NCI-H1092 (cell line): ENCODE data around the gene PRKAR1B.

ENCODE experiments used
- DNase-seq: peaks from one replicate; lab custom pipeline; 2025; lab: John Stamatoyannopoulos, UW

PRKAR1B gene

DNA sequence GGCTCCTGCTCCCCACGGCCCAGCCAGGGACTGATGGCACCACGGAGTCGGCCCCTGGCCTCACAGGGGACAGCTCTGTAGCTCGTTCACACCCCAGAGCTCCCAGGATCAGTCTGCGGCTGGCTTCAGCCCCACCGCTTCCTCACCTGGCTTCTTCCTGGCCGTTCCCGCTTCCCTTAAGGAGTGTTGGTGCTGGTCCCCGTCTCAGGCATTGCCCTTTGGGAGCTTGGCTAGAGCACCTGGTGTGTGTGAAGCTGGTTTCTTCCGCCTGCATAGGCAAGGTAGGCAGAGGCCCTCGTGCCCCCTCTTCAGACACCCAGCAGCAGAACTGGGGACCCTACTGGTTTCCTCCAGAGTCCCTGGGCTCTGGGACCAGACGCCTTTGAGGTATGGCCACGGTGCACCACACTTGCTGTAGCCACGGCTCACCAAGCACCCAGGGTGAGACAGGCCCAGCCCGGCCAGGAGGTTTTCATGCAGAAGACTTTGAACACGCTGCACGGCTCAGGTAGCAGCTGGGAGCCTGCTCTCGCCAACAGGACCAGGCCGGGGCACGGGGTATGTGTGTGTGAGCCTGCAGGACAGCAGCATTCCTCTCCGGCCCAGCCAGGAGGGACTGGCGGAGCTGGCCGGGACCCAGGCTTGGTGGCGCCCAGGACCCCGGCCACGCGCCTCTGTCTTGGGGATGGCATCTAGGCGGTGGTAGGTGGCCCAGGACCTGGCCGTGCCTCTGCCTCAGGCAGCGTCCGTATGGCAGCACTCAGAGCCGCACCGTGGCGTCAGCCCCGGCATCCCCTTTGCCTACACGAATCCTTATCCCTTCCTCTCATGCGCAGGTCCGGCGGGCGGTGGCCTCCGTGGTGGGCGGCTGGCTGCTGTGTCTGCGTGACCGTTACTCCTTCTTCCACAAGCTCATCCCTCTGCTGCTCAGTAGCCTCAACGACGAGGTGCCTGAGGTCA lies 13.2 kb upstream of the PRKAR1B start:
- DNase-seq = no peak

DNA sequence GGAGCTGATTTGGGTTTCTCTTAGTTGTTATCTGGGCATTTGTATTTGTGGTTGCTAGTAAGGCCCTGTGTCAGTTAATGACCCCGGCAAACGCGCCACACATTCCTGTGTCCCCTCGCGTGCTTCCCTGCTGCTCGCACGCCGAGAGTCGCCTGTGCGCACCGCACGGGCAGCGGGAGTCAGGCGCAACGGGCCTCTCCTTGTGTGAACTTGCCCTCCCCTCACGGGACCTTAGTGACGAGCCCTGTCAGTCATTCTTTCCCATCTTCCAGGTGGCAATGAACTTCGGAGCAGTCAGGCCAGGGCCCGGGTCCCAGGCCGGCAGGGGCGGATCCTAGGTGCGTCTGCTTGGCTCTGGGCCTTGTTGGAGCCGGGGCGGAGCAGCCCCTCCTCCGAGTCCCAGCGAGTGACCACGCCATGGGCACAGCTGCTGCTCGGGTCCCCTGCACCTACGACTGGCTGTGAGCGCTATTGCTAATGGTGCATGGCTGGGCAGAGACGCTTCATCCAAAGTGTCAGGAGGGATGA lies 12.4 kb upstream of the PRKAR1B start:
- no peak for DNase-seq

DNA sequence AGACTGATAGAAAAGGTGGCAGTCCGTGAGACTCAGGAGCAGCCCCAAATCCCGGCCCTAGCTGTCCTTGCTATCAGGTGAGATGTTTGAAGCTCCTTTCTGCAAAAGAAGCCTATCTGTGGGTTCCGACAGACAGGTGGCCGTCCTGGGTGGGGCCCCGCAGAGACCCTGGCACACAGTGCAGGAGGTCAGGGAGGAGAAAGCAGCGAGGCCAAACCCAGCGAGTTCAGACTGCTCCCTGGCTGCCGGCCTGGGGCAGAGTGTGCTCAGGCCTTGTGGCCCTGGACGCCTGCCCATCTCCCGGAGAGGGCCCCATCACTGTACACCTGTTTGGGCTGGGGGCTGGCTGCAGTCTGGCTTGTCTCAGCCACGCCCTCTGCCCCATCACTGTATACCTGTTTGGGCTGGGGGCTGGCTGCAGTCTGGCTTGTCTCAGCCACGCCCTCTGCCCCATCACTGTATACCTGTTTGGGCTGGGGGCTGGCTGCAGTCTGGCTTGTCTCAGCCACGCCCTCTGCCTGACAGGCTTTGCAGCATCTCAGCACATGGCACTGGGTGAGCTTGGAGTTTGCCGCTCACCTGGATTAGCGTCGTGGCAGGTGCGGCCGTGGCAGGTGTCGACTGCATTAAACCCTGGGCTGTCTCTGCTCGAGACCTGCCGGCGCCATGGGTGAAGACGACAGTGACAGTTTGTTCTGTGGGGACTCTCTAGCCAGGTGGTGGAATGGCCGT lies 11.8 kb upstream of the PRKAR1B start:
- DNase-seq = no peak

DNA sequence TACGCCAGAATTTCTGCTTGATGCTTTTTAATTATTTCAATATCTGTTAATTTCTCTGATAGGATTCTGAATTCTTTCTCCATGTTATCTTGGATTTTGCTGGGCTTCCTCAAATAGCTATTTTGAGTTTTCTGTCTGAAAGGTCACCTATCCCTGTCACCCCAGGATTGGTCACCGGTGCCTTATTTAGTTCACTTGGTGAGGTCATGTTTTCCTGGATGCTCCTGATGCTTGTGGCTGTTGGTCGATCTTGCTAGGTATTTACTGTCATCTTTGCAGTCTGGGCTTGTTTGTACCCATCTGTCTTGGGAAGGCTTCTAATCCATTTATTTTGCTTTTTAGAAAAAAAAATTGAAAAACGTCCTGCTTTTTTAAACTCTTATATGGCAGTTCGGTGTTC lies 11.2 kb upstream of the PRKAR1B start:
- DNase-seq = no peak

DNA sequence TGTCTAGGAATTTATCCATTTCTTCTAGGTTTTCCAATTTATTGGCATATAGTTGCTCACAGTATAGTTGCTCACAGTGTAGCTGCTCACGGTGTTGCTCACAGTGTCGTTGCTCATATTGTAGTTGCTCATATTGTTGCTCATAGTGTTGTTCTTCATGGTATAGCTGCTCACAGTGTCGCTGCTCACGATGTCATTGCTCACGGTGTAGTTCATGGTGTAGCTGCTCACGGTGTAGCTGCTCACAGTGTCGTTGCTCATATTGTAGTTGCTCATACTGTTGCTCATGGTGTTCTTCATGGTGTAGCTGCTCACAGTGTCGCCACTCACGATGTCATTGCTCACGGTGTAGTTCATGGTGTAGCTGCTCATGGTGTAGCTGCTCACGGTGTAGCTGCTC lies 7.7 kb upstream of the PRKAR1B start:
- no peak for DNase-seq

DNA sequence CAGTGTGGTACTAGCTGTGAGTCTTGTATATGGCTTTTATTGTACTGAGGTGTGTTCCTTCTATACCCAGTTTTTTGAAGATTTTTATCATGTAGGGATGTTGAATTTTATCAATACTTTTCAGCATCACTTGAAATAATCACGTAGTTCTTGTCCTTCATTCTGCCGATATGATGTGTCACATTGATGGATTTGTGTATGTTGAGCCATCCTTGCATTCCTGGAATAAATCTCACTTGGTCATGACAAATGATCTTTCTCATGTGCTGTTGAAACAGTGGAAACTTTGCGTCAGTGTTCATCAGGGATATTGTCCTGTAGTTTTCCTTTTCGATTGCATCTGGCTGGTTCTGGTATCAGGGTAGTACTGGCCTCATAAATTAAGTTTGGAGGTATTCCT lies 7.1 kb upstream of the PRKAR1B start:
- no peak for DNase-seq

DNA sequence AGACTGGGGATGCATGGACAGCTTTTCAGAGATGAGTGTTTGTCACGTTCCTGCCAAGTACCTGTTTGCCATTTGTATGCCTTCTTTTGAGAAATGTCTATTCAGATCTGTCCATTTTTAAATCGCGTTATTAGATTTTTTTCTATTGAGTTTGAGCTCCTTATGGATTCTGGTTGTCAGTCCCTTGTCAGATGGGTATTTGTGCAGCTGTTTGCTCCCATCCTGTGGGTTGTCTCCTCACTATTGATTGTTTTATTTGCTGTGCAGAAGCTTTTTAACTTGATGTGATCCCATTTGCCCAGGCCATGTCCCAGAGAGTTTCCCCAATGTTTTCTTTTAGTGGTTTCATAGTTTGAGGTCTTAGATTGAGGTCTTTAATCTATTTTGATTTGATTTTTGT lies 5.5 kb upstream of the PRKAR1B start:
- no peak for DNase-seq

DNA sequence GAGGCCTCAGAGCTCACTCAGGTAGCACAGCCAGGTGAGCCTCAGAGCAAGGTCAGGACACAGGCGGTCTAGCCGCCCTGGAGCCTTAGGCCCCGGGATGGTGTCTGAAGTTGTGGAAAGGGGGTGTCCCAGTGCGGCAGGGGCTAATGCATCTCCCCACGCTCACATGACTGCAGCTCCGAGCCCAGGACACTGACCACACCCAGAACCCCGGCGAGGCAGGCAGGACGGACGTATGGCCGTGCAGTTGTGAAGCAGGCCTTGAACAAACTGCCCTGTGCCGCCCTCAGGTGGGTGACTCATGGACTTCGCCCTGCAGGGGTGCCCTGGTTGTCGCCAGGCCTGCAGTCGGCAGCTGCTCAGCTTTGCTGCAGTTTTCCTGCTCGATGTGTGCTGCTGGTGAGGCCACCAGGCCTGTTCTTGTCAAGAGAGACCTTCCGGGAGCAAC lies 5.0 kb upstream of the PRKAR1B start:
- peak; percentile 89 for DNase-seq

DNA sequence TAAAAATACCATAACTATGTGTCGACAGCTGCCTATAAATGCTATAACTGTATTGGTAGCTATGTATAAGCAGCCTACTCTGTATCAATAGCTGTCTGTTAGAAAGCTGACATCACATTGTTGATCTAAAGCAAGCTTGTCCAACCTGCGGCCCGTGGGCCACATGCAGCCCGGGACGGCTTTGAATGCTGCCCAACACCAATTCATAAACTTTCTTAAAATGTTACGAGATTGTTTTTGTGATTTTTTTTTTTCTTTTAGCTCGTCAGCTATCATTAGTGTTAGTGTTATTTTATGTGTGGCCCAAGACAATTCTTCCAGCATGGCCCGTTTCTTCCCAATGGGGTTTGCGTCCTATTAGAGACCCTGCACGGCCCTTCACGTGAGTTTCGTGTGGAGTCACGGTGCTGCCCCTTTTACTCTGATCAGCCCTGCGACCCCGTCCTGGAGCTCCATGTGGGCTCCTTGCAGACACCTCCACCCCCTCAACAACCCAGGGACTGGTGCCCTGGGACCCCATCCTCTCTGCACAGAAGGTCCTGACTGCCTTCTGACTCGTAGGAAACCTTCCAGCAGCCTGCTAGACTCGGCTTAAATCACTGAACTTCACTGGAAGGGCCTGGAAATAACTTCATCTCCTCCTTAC lies 4.5 kb upstream of the PRKAR1B start:
- DNase-seq = no peak

DNA sequence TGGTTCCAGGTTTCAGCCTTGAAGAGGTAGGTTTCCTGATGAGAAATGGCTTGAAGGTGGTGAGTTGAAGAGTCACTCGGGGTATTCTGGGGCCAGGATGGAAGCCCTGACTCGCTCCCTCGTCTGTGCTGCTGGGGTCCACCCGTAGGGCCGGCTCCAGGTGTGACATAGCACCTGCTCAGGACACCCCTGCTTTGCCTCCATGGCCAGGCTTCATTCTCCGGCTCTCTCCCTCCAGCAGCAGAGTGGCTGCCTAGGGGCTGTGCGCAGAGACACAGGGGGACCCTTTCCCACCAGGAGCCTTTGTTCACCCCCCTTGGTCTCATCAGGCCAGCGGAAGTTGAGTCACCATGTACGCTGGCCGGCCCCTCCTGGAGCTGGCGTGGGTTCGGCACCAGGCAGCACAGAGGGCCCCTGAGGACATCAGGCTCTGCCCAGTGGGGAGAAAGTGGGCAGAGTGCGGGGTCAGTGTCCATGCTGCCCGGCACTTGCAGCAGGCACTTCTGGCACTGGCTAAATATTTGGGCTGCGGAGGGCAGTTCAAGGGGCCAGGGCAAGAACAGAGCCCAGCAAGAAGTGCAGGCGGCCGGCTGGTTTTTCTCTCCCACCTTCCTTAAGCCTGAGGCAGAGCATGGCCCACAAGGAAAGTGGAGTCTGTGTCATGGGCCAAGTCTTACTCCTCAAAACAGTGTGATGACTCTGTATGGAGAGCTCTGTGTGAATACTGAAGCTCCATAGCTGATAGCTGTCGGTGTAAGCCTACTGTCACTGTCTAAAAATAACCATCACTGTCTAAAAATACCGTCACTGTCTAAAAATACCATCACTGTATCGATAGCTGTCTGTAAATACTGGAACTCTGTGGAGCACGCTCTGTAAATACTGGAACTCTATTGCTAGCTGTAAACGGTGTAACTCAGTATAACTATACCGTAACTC lies 3.7 kb upstream of the PRKAR1B start:
- no peak for DNase-seq

DNA sequence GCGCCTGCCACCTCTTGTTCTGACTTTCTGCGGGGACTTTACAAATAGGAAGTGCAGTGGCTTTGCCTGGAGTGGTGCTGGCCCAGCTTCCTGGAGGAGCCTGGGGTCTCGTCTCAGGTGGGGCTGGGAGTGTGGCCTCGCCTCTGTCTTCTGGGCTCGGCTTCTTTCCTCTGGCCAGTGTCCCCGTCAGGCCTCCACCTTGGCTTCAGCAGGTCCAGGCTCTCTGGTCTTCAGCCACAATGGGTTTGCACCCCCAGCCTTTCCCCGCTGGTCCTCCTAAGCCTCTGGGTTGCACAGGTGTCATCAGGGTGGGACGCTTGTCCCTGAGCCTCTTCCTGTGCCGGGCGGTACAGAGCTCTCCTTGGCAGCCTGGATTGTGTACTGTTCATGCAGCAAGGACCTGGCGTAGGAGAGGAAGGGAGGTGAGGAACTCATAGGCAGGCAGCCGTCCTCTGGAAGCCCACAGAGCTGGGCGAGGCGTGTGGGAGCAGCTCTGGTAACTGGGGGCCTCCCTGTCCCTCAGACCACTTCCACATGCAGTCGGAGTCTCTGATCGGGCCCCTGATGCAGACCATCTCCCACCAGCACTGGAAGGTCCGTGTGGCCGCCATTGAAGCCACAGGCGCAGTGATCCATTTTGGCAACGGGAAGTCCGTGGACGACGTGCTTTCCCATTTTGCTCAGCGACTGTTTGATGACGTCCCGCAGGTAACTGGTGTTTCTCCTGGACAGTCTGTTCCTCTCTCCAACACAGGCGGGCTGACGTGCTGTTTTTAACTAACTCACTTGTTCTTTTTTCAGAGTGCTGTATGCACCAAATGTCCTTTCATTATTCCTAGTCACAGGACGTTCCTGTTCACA lies 2.3 kb upstream of the PRKAR1B start:
- DNase-seq = no peak

DNA sequence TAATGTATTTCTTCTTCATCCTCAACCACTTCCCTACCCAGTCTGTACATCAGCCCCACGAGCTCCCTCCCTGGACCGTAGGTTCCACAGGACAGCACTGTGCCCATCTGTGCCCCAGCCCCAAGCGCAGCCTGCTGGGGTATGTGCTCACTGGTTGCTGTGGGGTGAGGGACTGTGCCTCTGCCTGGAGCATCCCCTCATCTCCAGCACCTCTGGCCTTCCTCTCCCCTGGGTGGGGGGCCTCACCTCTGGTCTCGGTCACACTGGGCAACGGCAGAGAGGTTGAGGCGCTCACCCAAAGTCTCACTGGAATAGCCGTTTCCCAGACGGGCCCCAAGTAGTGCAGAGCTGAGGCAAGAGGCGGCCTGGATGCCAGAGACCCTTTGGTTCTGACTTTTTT lies 1.5 kb upstream of the PRKAR1B start:
- DNase-seq = no peak

DNA sequence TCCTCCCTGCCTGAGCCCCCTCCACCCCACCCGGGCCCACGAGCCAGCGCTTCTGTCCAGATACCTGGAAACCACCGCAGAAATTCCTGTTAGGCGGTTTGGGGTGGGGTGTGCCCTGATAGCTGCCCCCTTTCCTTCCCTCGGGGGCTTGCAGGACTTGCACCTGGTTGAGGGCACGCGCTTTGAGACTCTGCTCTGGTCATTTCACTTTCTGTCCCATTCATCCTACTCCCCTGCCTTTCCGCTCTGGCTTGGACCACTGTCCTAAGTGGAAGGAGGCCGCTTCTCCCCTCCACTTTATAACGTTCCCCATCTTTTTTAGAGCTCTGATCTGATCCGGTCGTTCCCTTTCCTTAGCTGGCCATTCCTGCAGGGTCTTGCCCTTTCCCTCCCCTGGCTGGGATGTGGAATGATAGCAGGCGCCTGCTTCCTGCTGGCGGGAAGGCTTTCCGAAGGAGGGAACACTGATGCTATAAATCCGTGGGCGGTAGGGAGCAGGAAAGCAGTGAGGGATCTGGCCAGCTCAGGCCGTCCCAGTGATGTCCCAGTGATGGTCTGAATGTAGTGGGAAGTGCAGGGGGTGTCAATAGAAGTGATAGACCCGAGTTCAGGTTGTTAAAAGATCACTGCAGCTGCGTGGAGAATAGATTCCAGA lies 852 bp upstream of the PRKAR1B start:
- DNase-seq = no peak

DNA sequence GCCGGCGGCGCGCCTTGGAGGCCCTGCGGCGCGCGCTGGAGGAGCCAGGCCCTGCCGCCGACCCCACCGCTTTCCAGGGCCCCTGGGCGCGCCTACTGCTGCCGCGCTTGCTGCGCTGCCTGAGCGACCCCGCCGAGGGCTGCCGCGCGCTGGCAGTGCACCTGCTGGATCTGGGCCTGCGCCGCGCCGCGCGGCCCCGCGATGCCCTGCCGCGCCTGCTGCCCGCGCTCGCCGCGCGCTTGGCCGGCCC lies 302 bp downstream of the PRKAR1B start:
- DNase-seq = no peak

DNA sequence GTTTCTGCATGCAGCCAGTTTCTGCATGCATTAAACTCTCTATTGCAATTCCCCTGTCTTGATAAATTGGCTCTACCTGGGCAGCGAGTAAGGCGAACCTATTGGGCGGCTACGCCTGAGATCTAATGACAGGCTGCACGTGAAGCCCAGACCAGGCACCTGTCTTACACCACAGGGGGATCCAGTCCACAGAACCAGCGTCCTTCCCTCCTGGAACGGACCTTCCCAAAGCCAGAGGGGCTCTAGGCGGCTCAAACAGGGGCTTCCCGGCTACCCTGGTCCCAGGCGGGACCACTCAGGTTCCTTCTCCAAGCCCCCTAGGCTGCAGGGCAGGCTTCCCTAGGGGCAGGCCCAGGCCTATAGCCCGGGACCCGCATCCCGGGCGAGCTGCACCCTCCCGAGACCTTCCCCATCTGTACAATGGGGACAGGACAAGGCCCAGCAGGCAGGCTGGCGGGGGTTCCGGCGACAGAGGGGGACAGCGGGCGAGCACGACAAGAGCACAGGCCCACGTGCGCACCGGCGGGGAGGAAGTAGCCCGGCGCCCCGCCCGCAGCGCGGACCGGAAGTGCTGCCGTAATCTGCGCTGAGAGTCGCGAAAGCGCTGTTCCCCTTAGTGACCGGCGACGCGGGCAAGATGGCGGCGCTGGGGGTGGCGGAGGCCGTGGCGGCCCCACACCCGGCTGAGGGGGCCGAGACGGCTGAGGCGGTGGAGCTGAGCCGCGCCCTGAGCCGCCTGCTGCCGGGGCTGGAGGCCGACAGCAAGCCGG lies 812 bp downstream of the PRKAR1B start, which contains the start of gene DNAAF5:
DNAAF5 (plus strand) TSS at position 616 of the 770 bp plus-strand sequence; CDS start at position 638, 22 bp downstream.
- peak; percentile 91 for DNase-seq

DNA sequence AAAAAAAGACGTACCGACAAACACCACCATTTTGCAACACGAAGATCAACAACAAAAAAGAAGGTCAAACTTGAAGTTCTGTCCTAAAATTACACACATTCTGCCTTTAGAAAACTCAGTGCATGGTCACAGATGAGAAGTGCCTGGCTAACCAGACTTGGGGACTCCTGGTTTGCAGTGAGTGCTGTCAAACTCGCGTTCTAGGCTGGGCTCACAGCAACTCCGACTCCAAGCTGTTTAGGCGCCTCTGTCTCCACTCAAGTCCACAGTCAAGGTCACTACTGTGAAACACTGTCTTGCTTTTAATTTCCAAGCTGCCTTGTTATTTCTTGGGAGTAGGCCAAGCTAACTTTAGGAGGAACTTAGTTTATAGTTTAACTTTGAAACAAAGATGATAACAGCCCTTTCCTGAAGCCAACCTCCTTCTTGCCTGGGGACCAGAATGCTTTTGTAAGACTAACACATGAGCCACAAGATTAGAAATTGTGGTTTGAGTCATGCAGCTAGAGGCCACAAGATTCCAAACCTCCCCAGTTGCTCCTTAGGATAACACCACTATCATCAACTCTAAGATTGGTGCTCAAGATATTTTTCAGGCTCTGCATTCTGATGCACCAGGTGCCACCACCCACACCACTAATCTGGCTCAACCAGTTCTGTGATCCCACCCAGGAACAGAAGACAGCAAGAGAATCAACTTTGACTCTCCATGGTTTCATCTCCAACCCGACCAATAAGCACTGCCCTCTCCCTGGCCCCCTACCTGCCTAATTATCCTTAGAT lies 1.7 kb downstream of the PRKAR1B start:
- DNase-seq = no peak

DNA sequence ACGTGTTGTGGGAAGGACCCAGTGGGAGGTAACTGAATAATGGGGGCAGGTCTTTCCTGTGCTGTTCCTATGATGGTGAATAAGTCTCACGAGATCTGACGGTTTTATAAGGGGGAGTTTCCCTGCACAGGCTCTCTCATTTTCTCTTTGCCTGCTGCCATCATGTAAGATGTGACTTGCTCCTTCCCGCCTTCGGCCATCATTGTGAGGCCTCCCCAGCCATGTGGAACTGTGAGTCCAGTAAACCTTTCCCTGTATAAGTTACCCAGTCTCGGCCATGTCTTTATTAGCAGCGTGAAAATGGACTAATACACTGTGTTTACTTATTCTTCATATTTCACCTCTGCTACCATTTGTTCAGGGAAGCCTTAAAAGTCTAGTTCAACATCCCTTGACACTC lies 2.8 kb downstream of the PRKAR1B start:
- no peak for DNase-seq

DNA sequence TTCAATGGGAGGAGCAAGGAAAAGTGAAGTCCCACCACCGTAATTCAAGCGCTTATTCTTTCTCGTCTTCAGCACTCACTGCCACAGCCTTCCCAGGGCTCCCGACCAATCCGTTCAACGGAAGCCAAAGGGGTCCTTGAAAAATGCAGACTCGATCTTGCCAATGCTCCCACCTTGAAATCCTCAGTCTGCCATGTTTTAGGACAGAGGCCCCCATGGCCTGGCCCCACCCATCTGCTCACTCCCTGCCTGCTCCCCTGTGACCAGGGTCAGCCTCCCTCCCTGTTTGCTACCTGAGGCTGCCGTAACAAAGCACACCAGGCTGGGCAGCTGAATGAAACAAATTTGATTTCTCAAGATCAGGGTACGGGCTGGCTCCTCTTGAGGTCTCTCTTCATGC lies 3.5 kb downstream of the PRKAR1B start:
- DNase-seq = no peak
